CD4-positive, alpha-beta T cell (primary cell): ENCODE measurements around the gene GRIN3A. TPM values are rescaled to one million over a fixed set of nuclear protein-coding genes. Genes with fewer than 3 reads are reported as not detected.

Experiments used
- ATAC-seq: fragments of 200-7000 bp; cut with Tn5 transposase; one replicate; pipeline ENCODE4 v1.10.0; 2022; ENCODE audit warnings: mild to moderate bottlenecking; ENCODE audit not compliant: poor library complexity
- CTCF ChIA-PET: fragments of 350-600 bp; sonication (Branson Sonifier 250); formaldehyde crosslinking; loops from one replicate; lab custom pipeline; 2021; ENCODE audit warnings: antibody characterized with exemption, inconsistent platforms; lab: Charles Lee
- POLR2A ChIA-PET: fragments of 350-600 bp; sonication (Branson Sonifier 250); formaldehyde crosslinking; loops from one replicate; lab custom pipeline; 2021; ENCODE audit warnings: antibody characterized with exemption, inconsistent platforms; lab: Charles Lee
- DNase-seq, 14 experiments: peaks; one replicate each; pipeline ENCODE4 v3.0.0-alpha.2; 2013 to 2020; ENCODE audit warnings: mixed read lengths in 2 of 14
- H3K27ac ChIP-seq, 2 donors: one replicate each; pipeline versions ENCODE4 v1.5.1 to v1.7.0; 2013; ENCODE audit warnings: low read length in 2 of 2, low read depth in 1 of 2, mild to moderate bottlenecking in 1 of 2
- H3K27me3 ChIP-seq, 2 experiments: 1 replicate in 1 of 2; 2 replicates in 1 of 2; pipeline versions ENCODE4 v1.6.1 to v1.7.0; 2013; ENCODE audit warnings: low read length in 2 of 2, control low read depth in 1 of 2, mild to moderate bottlenecking in 1 of 2, moderate library complexity in 1 of 2; ENCODE audit not compliant: insufficient read depth in 2 of 2, control insufficient read depth in 1 of 2
- H3K36me3 ChIP-seq: one replicate; pipeline ENCODE4 v1.6.1; 2013; ENCODE audit warnings: low read length, control low read depth; ENCODE audit not compliant: insufficient read depth
- H3K4me1 ChIP-seq: one replicate; pipeline ENCODE4 v1.6.1; 2013; ENCODE audit warnings: low read length, control low read depth; ENCODE audit not compliant: insufficient read depth
- H3K4me3 ChIP-seq: one replicate; pipeline ENCODE4 v1.5.1; 2013; ENCODE audit warnings: mild to moderate bottlenecking, low read length, moderate library complexity
- H3K9me3 ChIP-seq, 2 experiments: 1 replicate in 1 of 2; 2 replicates in 1 of 2; pipeline versions ENCODE4 v1.6.1 to v1.7.0; 2013; ENCODE audit warnings: low read length in 2 of 2, mild to moderate bottlenecking in 2 of 2, control low read depth in 1 of 2, moderate library complexity in 1 of 2; ENCODE audit not compliant: control insufficient read depth in 1 of 2, insufficient read depth in 1 of 2
- H3K27ac Mint-ChIP-seq: one replicate; pipeline ENCODE4 v1.8.0; 2020; ENCODE audit warnings: mixed read lengths
- H3K27me3 Mint-ChIP-seq: one replicate; pipeline ENCODE4 v1.8.0; 2021; ENCODE audit warnings: mixed read lengths
- H3K36me3 Mint-ChIP-seq: one replicate; pipeline ENCODE4 v1.8.0; 2021; ENCODE audit warnings: low read depth, mixed read lengths
- H3K4me1 Mint-ChIP-seq: one replicate; pipeline ENCODE4 v1.8.0; 2021; ENCODE audit warnings: low read depth, mixed read lengths
- H3K4me3 Mint-ChIP-seq: one replicate; pipeline ENCODE4 v1.8.0; 2020; ENCODE audit warnings: mild to moderate bottlenecking, mixed read lengths
- H3K9me3 Mint-ChIP-seq: one replicate; pipeline ENCODE4 v1.8.0; 2020; ENCODE audit warnings: mixed read lengths
- intact Hi-C, 2 experiments: fragments of 100-400 bp; cut with DNase I in 1 of 2; cut with micrococcal nuclease in 1 of 2; formaldehyde crosslinking; loops; one replicate each; pipeline versions ENCODE4 v1.15.1 to v1.9.0; 2023 to 2025; cut with DNase I, micrococcal nuclease
- total RNA-seq, 174 experiments: library from RNA in 2 of 174; stranded (reverse) in 2 of 174; gene quantifications; one replicate each; pipeline ENCODE4 v1.2.3 and lab custom pipeline; 2021 to 2026
- TF ChIP-seq, protein P1 (sequence below): fragments of 200-600 bp; IDR thresholded peaks from one replicate; pipeline ENCODE4 v1.8.0; 2022; ENCODE audit warnings: antibody characterized with exemption, mild to moderate bottlenecking

GRIN3A gene
- total RNA-seq, 2 experiments from 2014 or later: 0.03 TPM; not detected in 1

DNA sequence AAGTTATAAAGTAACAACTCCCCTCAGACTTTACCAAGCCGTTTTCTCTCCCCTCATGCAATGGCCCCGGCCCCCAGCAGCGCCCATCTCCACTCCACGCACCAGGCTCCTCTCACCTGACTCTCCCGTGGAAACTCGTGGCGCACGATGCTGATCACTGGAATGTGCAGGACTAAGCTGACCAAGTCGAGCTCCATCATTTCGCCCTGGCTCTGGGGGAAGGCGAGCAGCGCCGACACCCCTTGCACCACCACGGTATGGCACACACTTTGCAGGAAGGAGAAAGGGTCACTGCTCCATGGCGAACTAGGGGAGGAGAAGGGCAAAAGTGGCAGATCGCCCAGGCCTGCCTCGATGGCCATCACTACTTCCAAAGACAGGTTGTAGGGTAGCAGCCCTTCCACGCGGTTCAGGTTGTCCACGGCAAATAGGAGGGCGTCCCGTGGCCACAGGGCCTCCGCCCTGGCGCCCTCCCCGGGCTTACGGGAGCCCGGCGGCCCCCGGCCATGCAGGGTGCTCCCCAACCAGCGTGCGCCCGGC is 1.2 kb downstream of the GRIN3A start:
- Histone ChIP-seq H3K27me3 (peaks cover 23 to 50% of the 10 kb centered on the region in 2 experiments), H3K4me3 (no peak overlapping the region), H3K27ac (no peak overlapping the region), H3K36me3 (no peaks in the 10 kb centered on the region), H3K4me1 (no peaks in the 10 kb centered on the region), H3K9me3 (peaks cover 3 to 18% of the 10 kb centered on the region in 2 experiments)
- ATAC-seq (no peak), DNase-seq (no peak)
- no peaks in the 10 kb centered on the region for H3K9me3 Mint-ChIP-seq
- CTCF ChIA-PET: no interaction called here
- H3K36me3 Mint-ChIP-seq: no peaks in the 10 kb centered on the region
- no peaks in the 10 kb centered on the region for H3K4me1 Mint-ChIP-seq
- POLR2A ChIA-PET: no interaction called here
- H3K4me3 Mint-ChIP-seq: no peak overlapping the region
- no peak overlapping the region for H3K27ac Mint-ChIP-seq
- peaks cover 59% of the 10 kb centered on the region for H3K27me3 Mint-ChIP-seq
- intact Hi-C loops: no loop called here
- TF ChIP-seq, protein P1, sequence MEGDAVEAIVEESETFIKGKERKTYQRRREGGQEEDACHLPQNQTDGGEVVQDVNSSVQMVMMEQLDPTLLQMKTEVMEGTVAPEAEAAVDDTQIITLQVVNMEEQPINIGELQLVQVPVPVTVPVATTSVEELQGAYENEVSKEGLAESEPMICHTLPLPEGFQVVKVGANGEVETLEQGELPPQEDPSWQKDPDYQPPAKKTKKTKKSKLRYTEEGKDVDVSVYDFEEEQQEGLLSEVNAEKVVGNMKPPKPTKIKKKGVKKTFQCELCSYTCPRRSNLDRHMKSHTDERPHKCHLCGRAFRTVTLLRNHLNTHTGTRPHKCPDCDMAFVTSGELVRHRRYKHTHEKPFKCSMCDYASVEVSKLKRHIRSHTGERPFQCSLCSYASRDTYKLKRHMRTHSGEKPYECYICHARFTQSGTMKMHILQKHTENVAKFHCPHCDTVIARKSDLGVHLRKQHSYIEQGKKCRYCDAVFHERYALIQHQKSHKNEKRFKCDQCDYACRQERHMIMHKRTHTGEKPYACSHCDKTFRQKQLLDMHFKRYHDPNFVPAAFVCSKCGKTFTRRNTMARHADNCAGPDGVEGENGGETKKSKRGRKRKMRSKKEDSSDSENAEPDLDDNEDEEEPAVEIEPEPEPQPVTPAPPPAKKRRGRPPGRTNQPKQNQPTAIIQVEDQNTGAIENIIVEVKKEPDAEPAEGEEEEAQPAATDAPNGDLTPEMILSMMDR: no peak

- CTCF ChIA-PET: no interaction called here
- ATAC-seq (no peak), DNase-seq (no peak)
- H3K4me3 Mint-ChIP-seq: no peak overlapping the region
- peaks cover 58% of the 10 kb centered on the region for H3K27me3 Mint-ChIP-seq
- intact Hi-C loops: no loop called here
- TF ChIP-seq, protein P1: no peak
- H3K4me1 ChIP-seq: no peaks in the 10 kb centered on the region
- H3K4me1 Mint-ChIP-seq: no peaks in the 10 kb centered on the region
- no peak overlapping the region for H3K27ac ChIP-seq
- H3K4me3 ChIP-seq: no peak overlapping the region
- no peaks in the 10 kb centered on the region for H3K36me3 ChIP-seq
- H3K27ac Mint-ChIP-seq: no peak overlapping the region
- POLR2A ChIA-PET: no interaction called here
- peaks cover 23 to 50% of the 10 kb centered on the region in 2 experiments for H3K27me3 ChIP-seq
- no peaks in the 10 kb centered on the region for H3K9me3 Mint-ChIP-seq
- peaks cover 3 to 18% of the 10 kb centered on the region in 2 experiments for H3K9me3 ChIP-seq
- H3K36me3 Mint-ChIP-seq: no peaks in the 10 kb centered on the region
Measured at GRCh38 chr9:101736717-101737116, 1.7 kb downstream of the GRIN3A start.

DNA sequence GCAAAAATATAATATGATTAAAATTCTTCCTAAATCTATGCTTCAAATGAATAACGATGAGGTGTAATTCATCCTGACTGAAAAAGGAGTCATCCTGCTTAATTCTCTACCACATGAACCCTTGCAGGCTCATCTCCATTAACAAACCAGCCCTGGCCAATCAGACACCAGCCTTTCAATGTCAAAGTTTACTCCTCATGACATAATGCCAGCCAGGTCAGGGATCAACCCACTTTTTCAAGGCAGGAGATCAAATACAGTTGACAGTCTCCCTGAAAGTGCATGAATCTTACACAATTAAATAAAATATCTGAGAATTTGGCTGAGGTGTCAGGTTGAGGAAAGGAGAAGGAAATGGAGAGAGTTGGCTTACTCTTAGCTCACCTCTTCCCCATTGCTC is 7.0 kb downstream of the GRIN3A start:
- Histone ChIP-seq H3K4me3 (no peak overlapping the region), H3K4me1 (no peaks in the 10 kb centered on the region), H3K36me3 (no peaks in the 10 kb centered on the region), H3K27ac (no peak overlapping the region), H3K9me3 (no peaks in the 10 kb centered on the region), H3K27me3 (peaks cover 0 to 15% of the 10 kb centered on the region in 2 experiments)
- no peaks in the 10 kb centered on the region for H3K4me1 Mint-ChIP-seq
- no peak for DNase-seq
- no peaks in the 10 kb centered on the region for H3K9me3 Mint-ChIP-seq
- H3K4me3 Mint-ChIP-seq: no peak overlapping the region
- TF ChIP-seq, protein P1: no peak
- H3K27me3 Mint-ChIP-seq: peaks cover 19% of the 10 kb centered on the region
- ATAC-seq: no peak
- POLR2A ChIA-PET: no interaction called here
- H3K36me3 Mint-ChIP-seq: no peaks in the 10 kb centered on the region
- intact Hi-C loops: no loop called here
- CTCF ChIA-PET: no interaction called here
- H3K27ac Mint-ChIP-seq: no peak overlapping the region
